ENCODE data around the gene CDH13.

DNA sequence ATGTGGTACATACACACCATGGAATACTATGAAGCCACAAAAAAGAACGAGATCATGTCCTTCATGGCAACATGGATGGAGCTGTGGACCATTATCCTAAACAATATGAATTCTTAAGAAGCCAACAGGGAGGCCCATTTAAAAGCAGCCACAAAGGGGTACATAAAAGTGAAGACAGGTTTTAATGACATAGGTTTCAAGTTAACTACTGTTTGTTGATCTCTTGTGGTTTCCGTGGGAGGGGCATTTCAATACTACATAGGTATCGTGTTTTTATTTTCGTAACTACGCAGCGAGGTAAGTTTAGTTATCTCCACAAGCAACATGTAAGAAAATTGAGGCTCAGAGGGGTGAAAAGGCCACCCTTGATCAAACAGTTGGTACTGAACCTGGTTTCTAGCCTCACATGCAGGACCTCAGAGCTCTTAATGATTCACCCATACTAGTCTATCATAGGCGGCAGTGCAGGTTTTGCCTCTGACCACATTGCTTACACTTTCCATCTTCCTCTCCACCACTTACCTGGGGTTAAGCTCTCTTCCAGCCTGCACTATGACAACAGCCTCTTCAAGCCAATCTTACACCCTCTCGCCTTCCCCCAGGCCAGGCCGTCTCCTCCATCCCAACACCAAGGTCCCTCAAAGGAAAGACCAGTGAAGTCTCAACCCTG, 646.9 kb downstream of the CDH13 start:
- TF ChIP-seq OVOL3 (tag by site-specific recombination; IDR thresholded peaks at IDR 0.05): no peak
- no peak for TF ChIP-seq BCL11A (tag by site-specific recombination; IDR thresholded peaks at IDR 0.05; ENCODE audit: low read depth)
- TF ChIP-seq ZNF843 (tag by site-specific recombination; IDR thresholded peaks at IDR 0.05): no peak
- no peak for TF ChIP-seq ZBTB48 (tag by site-specific recombination; IDR thresholded peaks at IDR 0.05)
- no peak for TF ChIP-seq ZNF549 (tag by site-specific recombination; IDR thresholded peaks at IDR 0.05)
- TF ChIP-seq, protein P1, sequence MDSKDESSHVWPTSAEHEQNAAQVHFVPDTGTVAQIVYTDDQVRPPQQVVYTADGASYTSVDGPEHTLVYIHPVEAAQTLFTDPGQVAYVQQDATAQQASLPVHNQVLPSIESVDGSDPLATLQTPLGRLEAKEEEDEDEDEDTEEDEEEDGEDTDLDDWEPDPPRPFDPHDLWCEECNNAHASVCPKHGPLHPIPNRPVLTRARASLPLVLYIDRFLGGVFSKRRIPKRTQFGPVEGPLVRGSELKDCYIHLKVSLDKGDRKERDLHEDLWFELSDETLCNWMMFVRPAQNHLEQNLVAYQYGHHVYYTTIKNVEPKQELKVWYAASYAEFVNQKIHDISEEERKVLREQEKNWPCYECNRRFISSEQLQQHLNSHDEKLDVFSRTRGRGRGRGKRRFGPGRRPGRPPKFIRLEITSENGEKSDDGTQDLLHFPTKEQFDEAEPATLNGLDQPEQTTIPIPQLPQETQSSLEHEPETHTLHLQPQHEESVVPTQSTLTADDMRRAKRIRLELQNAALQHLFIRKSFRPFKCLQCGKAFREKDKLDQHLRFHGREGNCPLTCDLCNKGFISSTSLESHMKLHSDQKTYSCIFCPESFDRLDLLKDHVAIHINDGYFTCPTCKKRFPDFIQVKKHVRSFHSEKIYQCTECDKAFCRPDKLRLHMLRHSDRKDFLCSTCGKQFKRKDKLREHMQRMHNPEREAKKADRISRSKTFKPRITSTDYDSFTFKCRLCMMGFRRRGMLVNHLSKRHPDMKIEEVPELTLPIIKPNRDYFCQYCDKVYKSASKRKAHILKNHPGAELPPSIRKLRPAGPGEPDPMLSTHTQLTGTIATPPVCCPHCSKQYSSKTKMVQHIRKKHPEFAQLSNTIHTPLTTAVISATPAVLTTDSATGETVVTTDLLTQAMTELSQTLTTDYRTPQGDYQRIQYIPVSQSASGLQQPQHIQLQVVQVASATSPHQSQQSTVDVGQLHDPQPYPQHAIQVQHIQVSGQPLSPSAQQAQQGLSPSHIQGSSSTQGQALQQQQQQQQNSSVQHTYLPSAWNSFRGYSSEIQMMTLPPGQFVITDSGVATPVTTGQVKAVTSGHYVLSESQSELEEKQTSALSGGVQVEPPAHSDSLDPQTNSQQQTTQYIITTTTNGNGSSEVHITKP (tag by site-specific recombination; IDR thresholded peaks at IDR 0.05): no peak

All from HEK293 (cell line).